Muscle layer of colon (tissue), 2 donors: ENCODE measurements around the gene S100Z.
"Not testable (repeated sequence)": the region's sequence is repeated elsewhere in the genome, so short reads cannot be mapped to it uniquely, and the experiment has no call there.

Experiments used
- H3K27ac ChIP-seq: one replicate; pipeline ENCODE4 v1.7.0; 2013; ENCODE audit warnings: low read depth, mild to moderate bottlenecking, low read length, moderate library complexity
- H3K27me3 ChIP-seq, 2 donors: one replicate each; pipeline ENCODE4 v1.7.0; 2013; ENCODE audit warnings: low read length in 2 of 2, mild to moderate bottlenecking in 2 of 2; ENCODE audit not compliant: insufficient read depth in 2 of 2, control insufficient read depth in 1 of 2
- H3K36me3 ChIP-seq: one replicate; pipeline ENCODE4 v1.7.0; 2013; ENCODE audit warnings: mild to moderate bottlenecking, low read length; ENCODE audit not compliant: insufficient read depth
- H3K4me1 ChIP-seq: one replicate; pipeline ENCODE4 v1.7.0; 2013; ENCODE audit warnings: mild to moderate bottlenecking, low read length; ENCODE audit not compliant: insufficient read depth
- H3K4me3 ChIP-seq, 2 donors: one replicate each; pipeline ENCODE4 v1.7.0; 2013; ENCODE audit warnings: low read length in 2 of 2, low read depth in 1 of 2, mild to moderate bottlenecking in 1 of 2, moderate library complexity in 1 of 2
- H3K9ac ChIP-seq: one replicate; pipeline ENCODE4 v1.7.0; 2013; ENCODE audit warnings: low read length
- H3K9me3 ChIP-seq: one replicate; pipeline ENCODE4 v1.7.0; 2013; ENCODE audit warnings: mild to moderate bottlenecking, low read length
- donor health status: abdominal sarcoma.
- donor health status: Adenocarcinoma of cecum.

S100Z gene

DNA sequence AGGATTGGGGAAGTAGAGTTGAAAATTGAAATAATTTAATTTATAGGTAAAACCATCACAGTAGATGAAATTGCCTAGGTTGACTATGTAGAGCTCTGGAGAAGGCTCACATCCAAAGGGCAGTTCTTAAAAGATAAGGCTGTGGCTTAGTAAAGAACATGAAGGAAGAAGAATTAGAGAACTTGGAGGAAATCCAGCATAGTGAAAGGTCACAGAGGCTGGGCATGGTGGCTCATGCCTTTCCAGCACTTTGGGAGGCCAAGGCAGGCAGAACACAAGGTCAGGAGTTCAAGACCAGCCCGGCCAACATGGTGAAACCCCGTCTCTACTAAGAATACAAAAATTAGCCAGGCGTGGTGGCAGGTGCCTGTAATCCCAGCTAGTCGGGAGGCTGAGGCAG, 7.0 kb downstream of the S100Z start:
- H3K27ac ChIP-seq, H3K27me3 ChIP-seq, H3K4me1 ChIP-seq, H3K9me3 ChIP-seq, H3K9ac ChIP-seq, H3K4me3 ChIP-seq, H3K36me3 ChIP-seq: not testable (repeated sequence)

DNA sequence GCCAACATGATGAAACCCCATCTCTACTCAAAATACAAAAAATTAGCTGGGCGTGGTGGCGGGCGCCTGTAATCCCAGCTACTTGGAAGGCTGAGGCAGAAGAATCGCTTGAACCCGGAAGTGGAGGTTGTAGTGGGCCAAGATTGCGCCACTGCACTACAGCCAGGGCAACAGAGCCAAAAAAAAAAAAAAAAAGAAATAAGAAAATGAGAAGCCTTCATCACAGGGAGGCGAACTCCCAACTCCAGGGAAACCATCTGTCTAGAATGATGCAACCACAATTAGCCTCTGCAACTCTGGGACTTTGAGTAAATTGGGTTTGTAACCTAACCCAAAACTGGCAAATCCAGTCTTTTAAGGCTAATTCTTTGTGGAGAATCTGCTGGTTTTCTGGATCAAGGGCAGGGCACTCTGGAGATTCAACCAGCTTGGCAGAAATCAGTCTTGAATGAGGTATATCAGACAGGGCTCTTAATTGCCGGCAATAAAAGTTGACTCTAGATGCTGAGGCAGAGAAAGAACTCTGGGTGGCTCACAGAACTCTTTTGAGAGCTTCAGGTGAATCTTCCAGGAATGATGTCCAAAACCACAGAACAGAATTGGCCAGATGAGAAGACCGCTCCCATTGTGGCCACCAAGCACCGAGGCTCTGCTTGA, 9.9 kb downstream of the S100Z start:
- no peak overlapping the region for H3K9ac ChIP-seq
- no peak overlapping the region for H3K27ac ChIP-seq
- no peaks in the 10 kb centered on the region for H3K36me3 ChIP-seq
- H3K27me3 ChIP-seq: no peaks in the 10 kb centered on the region
- no peak overlapping the region for H3K4me3 ChIP-seq
- H3K4me1 ChIP-seq: no peaks in the 10 kb centered on the region
- no peaks in the 10 kb centered on the region for H3K9me3 ChIP-seq

DNA sequence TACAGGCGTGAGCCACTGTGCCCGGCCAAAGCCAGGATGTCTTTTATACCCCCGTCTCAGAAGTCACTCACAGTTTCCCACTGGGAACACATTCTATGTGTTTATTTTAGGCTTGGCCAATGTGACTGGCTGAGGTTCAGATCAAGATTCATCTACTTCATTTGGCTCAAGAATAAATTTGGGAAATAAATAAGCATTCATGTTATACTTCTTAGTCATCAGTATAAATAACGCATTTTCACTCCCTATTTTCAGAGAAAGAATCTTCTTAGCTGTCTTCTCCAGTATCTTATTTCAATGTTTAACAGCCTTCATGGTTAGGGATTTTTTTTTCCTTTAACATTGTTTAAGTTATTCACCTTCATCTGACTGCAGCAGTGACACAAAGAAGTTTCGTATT, 11.8 kb downstream of the S100Z start:
- Histone ChIP-seq H3K27me3 (no peaks in the 10 kb centered on the region), H3K4me1 (no peaks in the 10 kb centered on the region), H3K9me3 (no peaks in the 10 kb centered on the region), H3K36me3 (no peaks in the 10 kb centered on the region), H3K9ac (no peak overlapping the region), H3K4me3 (no peak overlapping the region), H3K27ac (no peak overlapping the region)

GRCh38 chr5:76863001-76863400, 13.2 kb downstream of the S100Z start:
- Histone ChIP-seq H3K9ac (no peak overlapping the region), H3K27ac (no peak overlapping the region), H3K36me3 (no peaks in the 10 kb centered on the region), H3K4me1 (no peaks in the 10 kb centered on the region), H3K4me3 (no peak overlapping the region), H3K9me3 (no peaks in the 10 kb centered on the region), H3K27me3 (no peaks in the 10 kb centered on the region)

GRCh38 chr5:76866503-76866902, 16.7 kb downstream of the S100Z start:
- Histone ChIP-seq H3K9ac (no peak overlapping the region), H3K9me3 (no peaks in the 10 kb centered on the region), H3K36me3 (no peaks in the 10 kb centered on the region), H3K27me3 (no peaks in the 10 kb centered on the region), H3K4me1 (no peaks in the 10 kb centered on the region), H3K4me3 (no peak overlapping the region), H3K27ac (no peak overlapping the region)

GRCh38 chr5:76867038-76867437, 17.2 kb downstream of the S100Z start:
- no peak overlapping the region for H3K4me3 ChIP-seq
- H3K27me3 ChIP-seq: no peaks in the 10 kb centered on the region
- H3K36me3 ChIP-seq: no peaks in the 10 kb centered on the region
- no peak overlapping the region for H3K9ac ChIP-seq
- no peak overlapping the region for H3K27ac ChIP-seq
- H3K4me1 ChIP-seq: no peaks in the 10 kb centered on the region
- no peaks in the 10 kb centered on the region for H3K9me3 ChIP-seq

DNA sequence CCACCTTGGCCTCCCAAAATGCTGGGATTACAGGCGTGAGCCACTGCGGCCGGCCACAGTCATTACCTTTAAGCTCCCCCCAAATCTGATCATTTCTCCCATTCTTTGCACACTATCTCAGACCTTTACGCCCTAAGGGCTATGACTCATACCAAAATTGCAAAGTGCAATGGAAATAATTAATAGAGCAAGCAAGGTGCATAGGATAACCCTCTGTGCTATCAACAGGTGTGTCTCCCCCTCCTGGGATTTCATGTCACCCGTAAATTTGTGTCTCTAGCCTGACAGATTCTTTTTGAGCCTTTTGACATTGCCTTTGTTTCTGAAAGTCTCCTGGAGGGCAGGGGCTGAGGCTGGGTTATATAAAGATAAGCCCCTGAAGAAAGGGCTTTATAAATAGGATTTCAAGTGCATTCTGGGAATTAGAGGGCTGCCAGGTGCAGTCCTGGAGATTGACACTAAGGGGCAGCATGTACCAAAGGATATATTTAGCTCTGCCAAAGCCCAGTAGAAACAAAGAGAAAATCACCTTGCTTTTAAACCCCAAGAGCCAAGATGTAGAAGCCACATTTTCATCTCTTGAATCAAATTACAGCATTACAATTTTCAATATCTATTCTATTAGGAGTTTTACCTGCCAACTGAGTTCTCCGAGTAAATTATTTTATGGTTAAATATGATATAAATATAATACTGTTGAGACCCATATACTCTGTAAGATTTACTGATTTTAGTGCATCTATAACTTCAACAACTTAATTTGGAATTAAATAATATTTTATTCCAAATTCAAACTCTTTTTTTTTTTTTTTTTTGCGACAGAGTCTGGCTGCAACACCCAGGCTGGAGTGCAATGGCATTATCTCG, 18.2 kb downstream of the S100Z start:
- H3K27ac ChIP-seq: no peak overlapping the region
- H3K9me3 ChIP-seq: no peaks in the 10 kb centered on the region
- H3K4me1 ChIP-seq: no peaks in the 10 kb centered on the region
- H3K36me3 ChIP-seq: no peaks in the 10 kb centered on the region
- H3K4me3 ChIP-seq: no peak overlapping the region
- no peak overlapping the region for H3K9ac ChIP-seq
- no peaks in the 10 kb centered on the region for H3K27me3 ChIP-seq

DNA sequence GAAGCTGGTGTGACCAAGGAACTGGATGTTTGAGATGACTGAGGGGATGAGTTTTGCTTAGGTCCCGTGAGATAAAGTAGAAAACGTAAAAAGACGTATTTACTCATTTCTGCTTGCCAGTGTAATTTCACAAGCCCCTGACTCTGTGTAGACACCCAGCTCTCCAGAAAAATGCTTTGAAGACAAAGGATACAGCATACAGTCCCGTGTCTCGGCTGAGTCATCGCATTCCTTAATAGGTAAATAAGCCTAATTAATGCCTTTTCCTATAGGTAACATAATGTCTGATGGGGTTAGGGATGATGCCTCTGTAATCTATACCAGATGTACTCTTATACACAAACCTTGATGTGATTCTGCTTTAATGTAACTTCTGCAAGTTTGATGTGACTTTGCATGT, 20.2 kb downstream of the S100Z start:
- Histone ChIP-seq H3K9ac (no peak overlapping the region), H3K9me3 (no peaks in the 10 kb centered on the region), H3K4me1 (no peaks in the 10 kb centered on the region), H3K4me3 (no peak overlapping the region), H3K36me3 (no peaks in the 10 kb centered on the region), H3K27me3 (no peaks in the 10 kb centered on the region), H3K27ac (no peak overlapping the region)

DNA sequence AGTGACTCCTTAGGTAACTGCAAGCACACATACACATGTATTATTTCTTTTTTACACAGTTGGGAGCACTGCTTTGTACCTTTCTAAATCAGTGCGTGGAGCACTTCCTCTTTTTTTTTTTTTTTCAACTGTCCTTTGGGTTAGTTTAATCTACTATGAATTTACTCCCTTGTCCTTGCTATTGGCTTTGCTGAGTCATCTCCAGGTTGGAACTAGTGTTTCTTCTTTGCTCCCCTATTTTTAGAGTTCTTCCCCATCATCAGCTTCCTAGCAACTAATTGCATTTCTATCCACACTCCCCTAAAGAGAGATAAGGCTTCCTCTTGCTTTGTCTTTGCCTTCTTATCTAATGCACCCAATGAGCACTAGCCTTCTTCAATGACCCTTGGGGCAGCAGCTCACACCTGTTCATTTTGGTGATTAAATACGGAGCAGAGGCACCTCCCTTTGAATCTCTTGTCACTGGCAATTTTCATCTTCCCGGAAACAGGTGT, 24.3 kb downstream of the S100Z start:
- no peaks in the 10 kb centered on the region for H3K27me3 ChIP-seq
- H3K4me3 ChIP-seq: no peak overlapping the region
- no peak overlapping the region for H3K9ac ChIP-seq
- no peaks in the 10 kb centered on the region for H3K9me3 ChIP-seq
- H3K27ac ChIP-seq: no peak overlapping the region
- H3K36me3 ChIP-seq: no peaks in the 10 kb centered on the region
- no peaks in the 10 kb centered on the region for H3K4me1 ChIP-seq

GRCh38 chr5:76888733-76889300, 39.0 kb downstream of the S100Z start:
- H3K36me3 ChIP-seq: no peaks in the 10 kb centered on the region
- H3K4me1 ChIP-seq: no peaks in the 10 kb centered on the region
- H3K27me3 ChIP-seq: no peaks in the 10 kb centered on the region
- no peak overlapping the region for H3K9ac ChIP-seq
- H3K27ac ChIP-seq: no peak overlapping the region
- H3K4me3 ChIP-seq: no peak overlapping the region
- no peaks in the 10 kb centered on the region for H3K9me3 ChIP-seq

DNA sequence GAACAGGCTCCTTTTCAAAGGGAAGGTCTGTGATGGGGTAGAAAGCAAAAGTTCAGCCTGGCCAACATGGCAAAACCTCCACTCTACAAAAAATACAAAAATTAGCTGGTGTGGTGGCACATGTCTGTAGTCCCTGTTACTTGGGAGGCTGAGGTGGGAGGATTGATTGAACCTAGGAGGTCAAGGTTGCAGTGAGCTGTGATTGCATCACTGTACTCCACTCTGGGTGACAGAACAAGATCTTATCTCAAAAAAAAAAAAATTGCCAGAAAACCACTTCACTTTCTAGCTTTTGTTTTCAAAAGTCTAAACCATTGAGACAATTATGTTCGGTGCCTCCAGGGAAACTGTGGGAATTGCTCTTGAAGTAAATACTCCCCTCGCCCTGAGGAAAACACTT, 43.5 kb downstream of the S100Z start:
- no peaks in the 10 kb centered on the region for H3K36me3 ChIP-seq
- no peak overlapping the region for H3K4me3 ChIP-seq
- H3K9ac ChIP-seq: no peak overlapping the region
- H3K27me3 ChIP-seq: no peaks in the 10 kb centered on the region
- H3K27ac ChIP-seq: no peak overlapping the region
- no peaks in the 10 kb centered on the region for H3K9me3 ChIP-seq
- no peaks in the 10 kb centered on the region for H3K4me1 ChIP-seq
